T-cell (primary cell): ENCODE measurements around the gene SLC51B. TPM values are rescaled to one million over a fixed set of nuclear protein-coding genes. Genes with fewer than 3 reads are reported as not detected.

Experiments
- ATAC-seq, 4 experiments: fragments of 200-7000 bp in 3 of 4; fragments of 150-1000 bp in 1 of 4; cut with Tn5 transposase; replicated peaks in 1 of 4; 1 replicate in 3 of 4; 2 replicates in 1 of 4; pipeline ENCODE4 v1.10.0; 2021; ENCODE audit warnings: moderate library complexity in 3 of 4, mild to moderate bottlenecking in 2 of 4, moderate number of reproducible peaks in 1 of 4
- CTCF ChIA-PET, 2 donors: fragments of 300-600 bp; sonication (Branson Sonifier 250); formaldehyde crosslinking; loops; one replicate each; lab custom pipeline; 2022; ENCODE audit warnings: antibody characterized with exemption in 2 of 2; lab: Charles Lee
- POLR2A ChIA-PET, 2 donors: fragments of 300-600 bp; sonication (Branson Sonifier 250); formaldehyde crosslinking; loops; one replicate each; lab custom pipeline; 2022; ENCODE audit warnings: antibody characterized with exemption in 2 of 2; lab: Charles Lee
- DNase-seq, 35 experiments: peaks; one replicate each; pipeline versions ENCODE4 v3.0.0 to v3.0.0-alpha.2; 2013 to 2023
- H3K27ac ChIP-seq: one replicate; pipeline ENCODE4 v1.5.1; 2013; ENCODE audit warnings: low read length
- H3K27me3 ChIP-seq, 2 experiments: replicated peaks in 1 of 2; 1 replicate in 1 of 2; 2 replicates in 1 of 2; pipeline versions ENCODE4 v1.6.1 to v1.7.0; 2013; ENCODE audit warnings: low read length in 1 of 2, mixed read lengths in 1 of 2; ENCODE audit not compliant: control insufficient read depth in 2 of 2, insufficient read depth in 2 of 2; ENCODE audit errors: extremely low read depth in 1 of 2
- H3K36me3 ChIP-seq, 2 donors: 1 replicate in 1 of 2; 2 replicates in 1 of 2; pipeline versions ENCODE4 v1.6.1 to v1.7.0; 2013; ENCODE audit warnings: low read length in 1 of 2; ENCODE audit not compliant: control insufficient read depth in 2 of 2, insufficient read depth in 1 of 2; ENCODE audit errors: extremely low read depth in 1 of 2
- H3K4me1 ChIP-seq, 2 experiments: 1 replicate in 1 of 2; 2 replicates in 1 of 2; pipeline versions ENCODE4 v1.6.1 to v1.7.0; 2013; ENCODE audit warnings: low read length in 2 of 2, mixed read lengths in 1 of 2; ENCODE audit not compliant: insufficient read depth in 2 of 2, control insufficient read depth in 1 of 2; ENCODE audit errors: extremely low read depth in 1 of 2
- H3K4me3 ChIP-seq, 2 donors: 1 replicate in 1 of 2; 2 replicates in 1 of 2; pipeline versions ENCODE4 v1.5.1 to v1.7.0; 2013; ENCODE audit warnings: mild to moderate bottlenecking in 2 of 2, low read length in 1 of 2, moderate library complexity in 1 of 2; ENCODE audit not compliant: control insufficient read depth in 1 of 2; ENCODE audit errors: extremely low read depth in 1 of 2
- H3K9me3 ChIP-seq: 2 replicates; pipeline ENCODE4 v1.7.0; 2013
- H3K27ac Mint-ChIP-seq, 2 donors: one replicate each; pipeline ENCODE4 v1.8.0; 2020 to 2021; ENCODE audit warnings: mild to moderate bottlenecking in 2 of 2, mixed read lengths in 2 of 2
- H3K27me3 Mint-ChIP-seq, 2 donors: one replicate each; pipeline ENCODE4 v1.8.0; 2021 to 2022; ENCODE audit warnings: mixed read lengths in 2 of 2
- H3K36me3 Mint-ChIP-seq: one replicate; pipeline ENCODE4 v1.8.0; 2021; ENCODE audit warnings: mixed read lengths
- H3K4me1 Mint-ChIP-seq, 3 donors: one replicate each; pipeline ENCODE4 v1.8.0; 2020 to 2022; ENCODE audit warnings: mixed read lengths in 3 of 3, mild to moderate bottlenecking in 1 of 3
- H3K4me3 Mint-ChIP-seq, 3 donors: one replicate each; pipeline ENCODE4 v1.8.0; 2020 to 2022; ENCODE audit warnings: mild to moderate bottlenecking in 3 of 3, mixed read lengths in 3 of 3, moderate library complexity in 3 of 3
- H3K9me3 Mint-ChIP-seq, 3 donors: one replicate each; pipeline ENCODE4 v1.8.0; 2020 to 2022; ENCODE audit warnings: mixed read lengths in 3 of 3
- WGBS: methylation state at CpG from one replicate; pipeline ENCODE4 v1.1.5; 2013; ENCODE audit warnings: missing lambda C conversion rate; ENCODE audit not compliant: insufficient coverage; 5-methylcytosine and 5-hydroxymethylcytosine counted together
- total RNA-seq, 35 experiments: library from RNA in 6 of 35; stranded (reverse) in 6 of 35; fragments of 120-200 nt in 1 of 35; gene quantifications; one replicate each; pipeline versions ENCODE4 v1.2.1 to v1.2.4 and lab custom pipeline; 2013 to 2026

SLC51B gene
- total RNA-seq, 5 donors from 2014 or later (not counting 1 experiment from before 2014, with no cell fraction given) = not detected

GRCh38 chr15:65054333-65055200, 9.4 kb downstream of the SLC51B start:
- ChIA-PET CTCF (interaction anchor here in 1 of 2 donors (1.0 kb wide), 1 partner anchor 251 kb away, joined by 3 read pairs; no protein-coding TSS in a partner anchor), POLR2A (no interaction called here)
- H3K27me3 ChIP-seq = peaks cover 0 to 15% of the 10 kb centered on the region in 2 experiments
- Mint-ChIP-seq H3K4me3 (no peak overlapping the region), H3K27me3 (peaks cover 0 to 2% of the 10 kb centered on the region in 2 donors), H3K27ac (no peak overlapping the region), H3K36me3 (no peaks in the 10 kb centered on the region), H3K4me1 (peaks cover 6 to 12% (median 8%) of the 10 kb centered on the region in 3 donors), H3K9me3 (no peaks in the 10 kb centered on the region)
- H3K4me3 ChIP-seq = no peak overlapping the region
- no peak overlapping the region for H3K27ac ChIP-seq
- DNase-seq (peak in 33 of 35 experiments; percentile 9 to 66 (median 34)), ATAC-seq (peak in 2 of 4 experiments; percentile 43 to 48)
- 76% methylated on average over 25 of the region's 26 CpGs for WGBS
- H3K9me3 ChIP-seq = no peaks in the 10 kb centered on the region
- peaks cover 0 to 5% of the 10 kb centered on the region in 2 experiments for H3K4me1 ChIP-seq
- peaks cover 0 to 3% of the 10 kb centered on the region in 2 donors for H3K36me3 ChIP-seq

GRCh38 chr15:65055201-65055870, 10.1 kb downstream of the SLC51B start:
- Mint-ChIP-seq H3K36me3 (no peaks in the 10 kb centered on the region), H3K4me1 (peaks cover 0 to 4% (median 1%) of the 10 kb centered on the region in 3 donors), H3K27ac (no peak overlapping the region), H3K27me3 (peaks cover 0 to 2% of the 10 kb centered on the region in 2 donors), H3K4me3 (no peak overlapping the region), H3K9me3 (peaks cover 0 to 3% (median 0%) of the 10 kb centered on the region in 3 donors)
- 80% methylated on average over 3 of the region's 6 CpGs for WGBS
- CTCF ChIA-PET = interaction anchor here (0.6 to 1.0 kb wide), 2 partner anchors 250 to 923 kb away, joined by 3 read pairs; no protein-coding TSS in a partner anchor
- DNase-seq = no peak
- no peak overlapping the region for H3K4me3 ChIP-seq
- H3K36me3 ChIP-seq = peaks cover 0 to 3% of the 10 kb centered on the region in 2 donors
- POLR2A ChIA-PET = no interaction called here
- H3K9me3 ChIP-seq = no peaks in the 10 kb centered on the region
- peaks cover 0 to 14% of the 10 kb centered on the region in 2 experiments for H3K27me3 ChIP-seq
- H3K4me1 ChIP-seq = no peaks in the 10 kb centered on the region
- no peak overlapping the region for H3K27ac ChIP-seq
- ATAC-seq = no peak

GRCh38 chr15:65056106-65056505, 10.9 kb downstream of the SLC51B start:
- Mint-ChIP-seq H3K27ac (no peak overlapping the region), H3K4me3 (no peak overlapping the region), H3K9me3 (peaks cover 0 to 3% (median 0%) of the 10 kb centered on the region in 3 donors), H3K27me3 (peaks cover 0 to 5% of the 10 kb centered on the region in 2 donors), H3K36me3 (no peaks in the 10 kb centered on the region), H3K4me1 (peaks cover 0 to 3% (median 0%) of the 10 kb centered on the region in 3 donors)
- Histone ChIP-seq H3K36me3 (peaks cover 0 to 3% of the 10 kb centered on the region in 2 donors), H3K4me1 (no peaks in the 10 kb centered on the region), H3K27ac (no peak overlapping the region), H3K27me3 (peaks cover 0 to 14% of the 10 kb centered on the region in 2 experiments), H3K4me3 (no peak overlapping the region), H3K9me3 (no peaks in the 10 kb centered on the region)
- CTCF ChIA-PET = no interaction called here
- DNase-seq = no peak
- POLR2A ChIA-PET = no interaction called here
- no peak for ATAC-seq
- 90% methylated on average over 5 of the region's 9 CpGs for WGBS

- H3K27me3 Mint-ChIP-seq = peaks cover 0 to 6% of the 10 kb centered on the region in 2 donors
- ATAC-seq (no peak), DNase-seq (no peak)
- Histone ChIP-seq H3K9me3 (no peaks in the 10 kb centered on the region), H3K27me3 (peaks cover 0 to 14% of the 10 kb centered on the region in 2 experiments), H3K36me3 (peaks cover 0 to 3% of the 10 kb centered on the region in 2 donors), H3K4me3 (no peak overlapping the region), H3K4me1 (no peaks in the 10 kb centered on the region), H3K27ac (no peak overlapping the region)
- H3K4me1 Mint-ChIP-seq = peaks cover 0 to 2% (median 0%) of the 10 kb centered on the region in 3 donors
- peaks cover 0 to 3% (median 0%) of the 10 kb centered on the region in 3 donors for H3K9me3 Mint-ChIP-seq
- 89% methylated on average over 1 of the region's 8 CpGs for WGBS
- H3K27ac Mint-ChIP-seq = no peak overlapping the region
- H3K36me3 Mint-ChIP-seq = no peaks in the 10 kb centered on the region
- H3K4me3 Mint-ChIP-seq = no peak overlapping the region
- ChIA-PET CTCF (interaction anchor here in 1 of 2 donors (0.5 kb wide), 1 partner anchor 863 kb away, joined by 8 read pairs; no protein-coding TSS in a partner anchor), POLR2A (no interaction called here)
These were observed 11.8 kb downstream of the SLC51B start for GRCh38 chr15:65056868-65057548.

GRCh38 chr15:65057549-65057940, 12.4 kb downstream of the SLC51B start:
- H3K9me3 ChIP-seq = no peaks in the 10 kb centered on the region
- no peak overlapping the region for H3K27ac ChIP-seq
- WGBS = 93% methylated on average over 3 of the region's 8 CpGs
- no peak for DNase-seq
- H3K27me3 ChIP-seq = peaks cover 0 to 14% of the 10 kb centered on the region in 2 experiments
- H3K9me3 Mint-ChIP-seq = peaks cover 0 to 3% (median 0%) of the 10 kb centered on the region in 3 donors
- no peak overlapping the region for H3K4me3 ChIP-seq
- H3K4me3 Mint-ChIP-seq = no peak overlapping the region
- H3K4me1 Mint-ChIP-seq = peaks cover 0 to 2% (median 0%) of the 10 kb centered on the region in 3 donors
- no peak for ATAC-seq
- H3K27ac Mint-ChIP-seq = no peak overlapping the region
- ChIA-PET POLR2A (no interaction called here), CTCF (no interaction called here)
- H3K27me3 Mint-ChIP-seq = peaks cover 0 to 6% of the 10 kb centered on the region in 2 donors
- H3K4me1 ChIP-seq = no peaks in the 10 kb centered on the region
- H3K36me3 ChIP-seq = peaks cover 0 to 3% of the 10 kb centered on the region in 2 donors
- no peaks in the 10 kb centered on the region for H3K36me3 Mint-ChIP-seq
